ENCODE measurements around the gene AFDN. TPM values are rescaled to one million over a fixed set of nuclear protein-coding genes. Genes with fewer than 3 reads are reported as not detected.

Gene AFDN
- total RNA-seq, 4 donors from 2014 or later = 134 to 179 (median 144) TPM

- TF ChIP-seq, protein P1, sequence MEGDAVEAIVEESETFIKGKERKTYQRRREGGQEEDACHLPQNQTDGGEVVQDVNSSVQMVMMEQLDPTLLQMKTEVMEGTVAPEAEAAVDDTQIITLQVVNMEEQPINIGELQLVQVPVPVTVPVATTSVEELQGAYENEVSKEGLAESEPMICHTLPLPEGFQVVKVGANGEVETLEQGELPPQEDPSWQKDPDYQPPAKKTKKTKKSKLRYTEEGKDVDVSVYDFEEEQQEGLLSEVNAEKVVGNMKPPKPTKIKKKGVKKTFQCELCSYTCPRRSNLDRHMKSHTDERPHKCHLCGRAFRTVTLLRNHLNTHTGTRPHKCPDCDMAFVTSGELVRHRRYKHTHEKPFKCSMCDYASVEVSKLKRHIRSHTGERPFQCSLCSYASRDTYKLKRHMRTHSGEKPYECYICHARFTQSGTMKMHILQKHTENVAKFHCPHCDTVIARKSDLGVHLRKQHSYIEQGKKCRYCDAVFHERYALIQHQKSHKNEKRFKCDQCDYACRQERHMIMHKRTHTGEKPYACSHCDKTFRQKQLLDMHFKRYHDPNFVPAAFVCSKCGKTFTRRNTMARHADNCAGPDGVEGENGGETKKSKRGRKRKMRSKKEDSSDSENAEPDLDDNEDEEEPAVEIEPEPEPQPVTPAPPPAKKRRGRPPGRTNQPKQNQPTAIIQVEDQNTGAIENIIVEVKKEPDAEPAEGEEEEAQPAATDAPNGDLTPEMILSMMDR (IDR thresholded peaks at IDR 0.05) = no peak
- TF ChIP-seq POLR2A (IDR thresholded peaks at IDR 0.05) (no peak), EP300 (IDR thresholded peaks at IDR 0.05) (no peak)
- H3K36me3 ChIP-seq = no peaks in the 10 kb centered on the region
- H3K4me3 ChIP-seq = no peak overlapping the region
- no peaks in the 10 kb centered on the region for H3K27me3 ChIP-seq
- no peak for DNase-seq (ENCODE audit: low spot score in 2 of 2)
- H3K27ac ChIP-seq = no peak overlapping the region
- H3K9me3 ChIP-seq = no peaks in the 10 kb centered on the region
- no peaks in the 10 kb centered on the region for H3K4me1 ChIP-seq
- 75 to 84% methylated on average over 6 of the region's 6 CpGs for whole genome bisulfite sequencing, 2 donors
Measured at GRCh38 chr6:167807200-167807599, 19.5 kb upstream of the AFDN start.

- Histone ChIP-seq H3K4me3 (no peak overlapping the region), H3K27ac (no peak overlapping the region), H3K9me3 (no peaks in the 10 kb centered on the region), H3K27me3 (no peaks in the 10 kb centered on the region), H3K36me3 (no peaks in the 10 kb centered on the region), H3K4me1 (no peaks in the 10 kb centered on the region)
- TF ChIP-seq, protein P1 (IDR thresholded peaks at IDR 0.05) = no peak
- TF ChIP-seq EP300 (IDR thresholded peaks at IDR 0.05) (no peak), POLR2A (IDR thresholded peaks at IDR 0.05) (no peak)
- DNase-seq (ENCODE audit: low spot score in 2 of 2) = no peak
- 71 to 74% methylated on average over 3 of the region's 3 CpGs for WGBS, 2 donors
Measured at GRCh38 chr6:167807756-167808155, 19.0 kb upstream of the AFDN start.

GRCh38 chr6:167811040-167811439 lies 15.7 kb upstream of the AFDN start:
- 65 to 67% methylated on average over 5 of the region's 5 CpGs for WGBS, 2 donors
- no peak for DNase-seq (ENCODE audit: low spot score in 2 of 2)
- Histone ChIP-seq H3K36me3 (no peaks in the 10 kb centered on the region), H3K4me3 (no peak overlapping the region), H3K4me1 (no peaks in the 10 kb centered on the region), H3K9me3 (no peaks in the 10 kb centered on the region), H3K27me3 (no peaks in the 10 kb centered on the region), H3K27ac (no peak overlapping the region)
- TF ChIP-seq, protein P1 (IDR thresholded peaks at IDR 0.05) = no peak
- TF ChIP-seq EP300 (IDR thresholded peaks at IDR 0.05) (no peak), POLR2A (IDR thresholded peaks at IDR 0.05) (no peak)

- WGBS, 2 donors = 75 to 79% methylated on average over 5 of the region's 5 CpGs
Measured at GRCh38 chr6:167811442-167812087, 15.1 kb upstream of the AFDN start.

DNA sequence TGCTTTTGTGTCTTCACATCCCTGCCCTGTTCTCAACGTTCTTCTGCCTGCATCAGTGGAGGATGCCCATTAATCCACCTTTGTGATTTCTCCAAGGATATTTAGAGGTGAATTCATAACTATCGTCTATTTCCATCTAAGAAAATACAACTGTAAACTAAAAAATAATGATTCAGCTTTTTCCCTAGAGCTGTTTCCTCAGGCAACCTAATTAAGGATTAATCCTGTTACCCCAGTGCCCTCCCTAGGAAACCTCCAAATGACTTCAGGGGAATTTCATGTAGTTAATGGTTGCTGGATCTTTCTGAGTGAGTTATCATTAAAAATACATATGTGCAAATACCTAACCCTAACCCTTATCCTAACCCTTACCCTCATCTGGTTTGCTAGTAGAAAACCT lies 14.6 kb upstream of the AFDN start:
- H3K4me3 ChIP-seq = no peak overlapping the region
- no peaks in the 10 kb centered on the region for H3K4me1 ChIP-seq
- no peaks in the 10 kb centered on the region for H3K36me3 ChIP-seq
- H3K27ac ChIP-seq = no peak overlapping the region
- WGBS, 2 donors = 67 to 75% methylated on average over 2 of the region's 2 CpGs
- DNase-seq (ENCODE audit: low spot score in 2 of 2) = no peak
- no peaks in the 10 kb centered on the region for H3K27me3 ChIP-seq
- no peaks in the 10 kb centered on the region for H3K9me3 ChIP-seq
- no peak for TF ChIP-seq EP300 (IDR thresholded peaks at IDR 0.05)
- TF ChIP-seq POLR2A (IDR thresholded peaks at IDR 0.05) = no peak
- TF ChIP-seq, protein P1 (IDR thresholded peaks at IDR 0.05) = no peak

More at GRCh38 chr6:167811442-167812087, 15.1 kb upstream of the AFDN start:
- Histone ChIP-seq H3K27me3 (no peaks in the 10 kb centered on the region), H3K4me1 (no peaks in the 10 kb centered on the region), H3K9me3 (no peaks in the 10 kb centered on the region), H3K4me3 (no peak overlapping the region), H3K36me3 (no peaks in the 10 kb centered on the region), H3K27ac (no peak overlapping the region)
- no peak for DNase-seq (ENCODE audit: low spot score in 2 of 2)
- no peak for TF ChIP-seq EP300 (IDR thresholded peaks at IDR 0.05)
- no peak for TF ChIP-seq POLR2A (IDR thresholded peaks at IDR 0.05)
- TF ChIP-seq, protein P1 (IDR thresholded peaks at IDR 0.05) = no peak
